AG10803 (cell line): Measurements from ENCODE around the gene TNS1.

ENCODE experiments used
- DNase-seq: peaks from one replicate; pipeline ENCODE4 v3.0.0; 2010; ENCODE audit warnings: low read depth
- H3K4me3 ChIP-seq: 2 replicates; pipeline ENCODE4 v1.5.1; 2011; ENCODE audit warnings: mild to moderate bottlenecking, low read length, control low read depth
- CTCF ChIP-seq: conservative IDR thresholded peaks from 2 replicates; pipeline ENCODE4 v1.5.1; 2011; ENCODE audit warnings: mild to moderate bottlenecking, low read length, control low read depth, inconsistent platforms

Gene TNS1

GRCh38 chr2:218029366-218030360 lies 26.9 kb upstream of the TNS1 start:
- no peak overlapping the region for H3K4me3 ChIP-seq
- no peak for TF ChIP-seq CTCF
- DNase-seq: no peak

- no peak for TF ChIP-seq CTCF
Observed at GRCh38 chr2:218028562-218029348, 26.0 kb upstream of the TNS1 start.

GRCh38 chr2:218028189-218028495 lies 25.3 kb upstream of the TNS1 start:
- no peak overlapping the region for H3K4me3 ChIP-seq
- no peak for TF ChIP-seq CTCF
- DNase-seq: no peak

More at GRCh38 chr2:218028562-218029348, 26.0 kb upstream of the TNS1 start:
- H3K4me3 ChIP-seq: no peak overlapping the region
- no peak for DNase-seq

- no peak for DNase-seq
- TF ChIP-seq CTCF: no peak
- no peak overlapping the region for H3K4me3 ChIP-seq
Observed at GRCh38 chr2:218027426-218028188, 24.8 kb upstream of the TNS1 start.

GRCh38 chr2:218026676-218027425 lies 24.1 kb upstream of the TNS1 start:
- no peak for DNase-seq
- no peak for TF ChIP-seq CTCF
- no peak overlapping the region for H3K4me3 ChIP-seq

GRCh38 chr2:218026244-218026643 lies 23.4 kb upstream of the TNS1 start:
- no peak overlapping the region for H3K4me3 ChIP-seq
- DNase-seq: no peak
- no peak for TF ChIP-seq CTCF
